ENCODE measurements around the gene NIM1K. TPM values are rescaled to one million over a fixed set of nuclear protein-coding genes. Genes with fewer than 3 reads are reported as not detected.

NIM1K gene
- total and polyA plus RNA-seq, 2 donors (not counting 1 experiment from before 2014, with no cell fraction given) = 1.7 to 14.7 TPM

- no peak overlapping the region for H3K4me2 ChIP-seq (ENCODE audit: extremely low read depth, insufficient read depth, low read length)
- DNase-seq (ENCODE audit: low read depth in 2 of 2) = peak in 1 of 2 donors; percentile 7
- H3K9me3 ChIP-seq (ENCODE audit: control insufficient read depth, insufficient read depth, low read depth, low read length) = no peaks in the 10 kb centered on the region
- H4K20me1 ChIP-seq (ENCODE audit: control insufficient read depth, extremely low read depth, insufficient read depth, low read length) = no peaks in the 10 kb centered on the region
- H3K27me3 ChIP-seq (ENCODE audit: control insufficient read depth, insufficient read depth, low read length) = no peaks in the 10 kb centered on the region
- no peak overlapping the region for H3K4me3 ChIP-seq (replicated peaks in 1 of 4; ENCODE audit: control extremely low read depth in 1 of 4, insufficient read depth in 1 of 4, low read depth in 3 of 4, low read length in 4 of 4)
- no peak overlapping the region for H3K27ac ChIP-seq (ENCODE audit: insufficient read depth, low read length)
- no peaks in the 10 kb centered on the region for H3K36me3 ChIP-seq (ENCODE audit: control insufficient read depth, insufficient read depth, low read length)
- no peak for TF ChIP-seq EZH2 (IDR thresholded peaks at IDR 0.05; ENCODE audit: low read length, missing control alignments)
- no peak for TF ChIP-seq CTCF (conservative IDR thresholded peaks at IDR 0.05 in 1 of 2, IDR thresholded peaks at IDR 0.05 in 1 of 2; ENCODE audit: low read depth in 1 of 2, low read length in 2 of 2)
- H3K79me2 ChIP-seq (ENCODE audit: control insufficient read depth, insufficient read depth, low read length) = peaks cover 4% of the 10 kb centered on the region
- peaks cover 8% of the 10 kb centered on the region for H3K4me1 ChIP-seq (ENCODE audit: control insufficient read depth, extremely low read depth, insufficient read depth, low read length)
- H2AFZ ChIP-seq (ENCODE audit: low read length) = no peak overlapping the region
- no peak overlapping the region for H3K9ac ChIP-seq (ENCODE audit: insufficient read depth, low read length)
These were observed 43.6 kb upstream of the NIM1K start for GRCh38 chr5:43148417-43148816.

- no peaks in the 10 kb centered on the region for H4K20me1 ChIP-seq (ENCODE audit: control insufficient read depth, extremely low read depth, insufficient read depth, low read length)
- no peak for TF ChIP-seq CTCF (conservative IDR thresholded peaks at IDR 0.05 in 1 of 2, IDR thresholded peaks at IDR 0.05 in 1 of 2; ENCODE audit: low read depth in 1 of 2, low read length in 2 of 2)
- TF ChIP-seq EZH2 (IDR thresholded peaks at IDR 0.05; ENCODE audit: low read length, missing control alignments) = no peak
- no peak overlapping the region for H2AFZ ChIP-seq (ENCODE audit: low read length)
- H3K4me2 ChIP-seq (ENCODE audit: extremely low read depth, insufficient read depth, low read length) = no peak overlapping the region
- no peak overlapping the region for H3K9ac ChIP-seq (ENCODE audit: insufficient read depth, low read length)
- H3K9me3 ChIP-seq (ENCODE audit: control insufficient read depth, insufficient read depth, low read depth, low read length) = no peaks in the 10 kb centered on the region
- no peaks in the 10 kb centered on the region for H3K36me3 ChIP-seq (ENCODE audit: control insufficient read depth, insufficient read depth, low read length)
- no peak overlapping the region for H3K27ac ChIP-seq (ENCODE audit: insufficient read depth, low read length)
- no peaks in the 10 kb centered on the region for H3K27me3 ChIP-seq (ENCODE audit: control insufficient read depth, insufficient read depth, low read length)
- no peak for DNase-seq (ENCODE audit: low read depth in 2 of 2)
- no peak overlapping the region for H3K4me3 ChIP-seq (replicated peaks in 1 of 4; ENCODE audit: control extremely low read depth in 1 of 4, insufficient read depth in 1 of 4, low read depth in 3 of 4, low read length in 4 of 4)
- H3K4me1 ChIP-seq (ENCODE audit: control insufficient read depth, extremely low read depth, insufficient read depth, low read length) = peaks cover 8% of the 10 kb centered on the region
- H3K79me2 ChIP-seq (ENCODE audit: control insufficient read depth, insufficient read depth, low read length) = peaks cover 11% of the 10 kb centered on the region
These were observed 42.8 kb upstream of the NIM1K start for GRCh38 chr5:43149231-43149630.

GRCh38 chr5:43150075-43150474 is 42.0 kb upstream of the NIM1K start:
- H3K9me3 ChIP-seq (ENCODE audit: control insufficient read depth, insufficient read depth, low read depth, low read length) = no peaks in the 10 kb centered on the region
- no peak overlapping the region for H3K4me2 ChIP-seq (ENCODE audit: extremely low read depth, insufficient read depth, low read length)
- peaks cover 14% of the 10 kb centered on the region for H3K79me2 ChIP-seq (ENCODE audit: control insufficient read depth, insufficient read depth, low read length)
- H3K36me3 ChIP-seq (ENCODE audit: control insufficient read depth, insufficient read depth, low read length) = no peaks in the 10 kb centered on the region
- TF ChIP-seq EZH2 (IDR thresholded peaks at IDR 0.05; ENCODE audit: low read length, missing control alignments) (no peak), CTCF (conservative IDR thresholded peaks at IDR 0.05 in 1 of 2, IDR thresholded peaks at IDR 0.05 in 1 of 2; ENCODE audit: low read depth in 1 of 2, low read length in 2 of 2) (no peak)
- no peaks in the 10 kb centered on the region for H3K27me3 ChIP-seq (ENCODE audit: control insufficient read depth, insufficient read depth, low read length)
- no peak overlapping the region for H3K9ac ChIP-seq (ENCODE audit: insufficient read depth, low read length)
- no peak for DNase-seq (ENCODE audit: low read depth in 2 of 2)
- no peak overlapping the region for H2AFZ ChIP-seq (ENCODE audit: low read length)
- no peaks in the 10 kb centered on the region for H4K20me1 ChIP-seq (ENCODE audit: control insufficient read depth, extremely low read depth, insufficient read depth, low read length)
- H3K4me1 ChIP-seq (ENCODE audit: control insufficient read depth, extremely low read depth, insufficient read depth, low read length) = peaks cover 8% of the 10 kb centered on the region
- no peak overlapping the region for H3K4me3 ChIP-seq (replicated peaks in 1 of 4; ENCODE audit: control extremely low read depth in 1 of 4, insufficient read depth in 1 of 4, low read depth in 3 of 4, low read length in 4 of 4)
- no peak overlapping the region for H3K27ac ChIP-seq (ENCODE audit: insufficient read depth, low read length)

Measured in fibroblast of lung (primary cell).